Ishikawa (cell line): ENCODE measurements around the gene ATP2B2.

ENCODE experiments used
- CEBPB ChIP-seq: IDR thresholded peaks from 2 replicates; pipeline ENCODE4 v1.6.1; 2012
- EP300 ChIP-seq: IDR thresholded peaks from 2 replicates; pipeline ENCODE4 v1.6.1; 2012; ENCODE audit warnings: borderline replicate concordance
- MAX ChIP-seq: IDR thresholded peaks from 2 replicates; pipeline ENCODE4 v1.6.1; 2012
- ZBTB7A ChIP-seq: IDR thresholded peaks from 2 replicates; pipeline ENCODE4 v1.6.1; 2012; ENCODE audit warnings: low read depth

GRCh38 chr3:10465161-10465560, 40.2 kb downstream of the ATP2B2 start:
- TF ChIP-seq MAX = no peak
- TF ChIP-seq EP300 = no peak
- TF ChIP-seq ZBTB7A = no peak
- no peak for TF ChIP-seq CEBPB
